GM21717 (cell line): ENCODE measurements around the gene HDGFL2.

Experiments used
- ATAC-seq: cut with Tn5 transposase; IDR thresholded peaks from one replicate; pipeline ENCODE4 v1.9.1; 2021; ENCODE audit warnings: mild to moderate bottlenecking, moderate library complexity; ENCODE audit not compliant: unreplicated experiment

Gene HDGFL2

GRCh38 chr19:4550018-4550417 is 77.9 kb downstream of the HDGFL2 start:
- ATAC-seq = no peak

- ATAC-seq = no peak
Observed at GRCh38 chr19:4550479-4551050, 78.5 kb downstream of the HDGFL2 start.
